GM13977 (cell line): ENCODE measurements around the gene ZFR2.
"Not testable (repeated sequence)": the region's sequence is repeated elsewhere in the genome, so short reads cannot be mapped to it uniquely, and the experiment has no call there.

Source experiments
- DNase-seq: peaks from one replicate; pipeline ENCODE4 v3.0.0; 2012; ENCODE audit warnings: low spot score
- in situ Hi-C: fragments of 300-500 bp; cut with MboI; formaldehyde crosslinking; loops from one replicate; pipeline ENCODE4 v1.12.0; 2022; ENCODE audit warnings: low sequenced_read_pairs, low pct_unique_long_range_greater_than_20kb, mixed read lengths, inconsistent platforms; ENCODE audit not compliant: unreplicated experiment
- TF ChIP-seq, protein P1 (sequence below): IDR thresholded peaks from 2 replicates; pipeline ENCODE4 v1.5.1; 2012; ENCODE audit warnings: mild to moderate bottlenecking, control low read depth; ENCODE audit not compliant: insufficient read depth; ENCODE audit errors: extremely low read depth, missing control alignments

ZFR2 gene

DNA sequence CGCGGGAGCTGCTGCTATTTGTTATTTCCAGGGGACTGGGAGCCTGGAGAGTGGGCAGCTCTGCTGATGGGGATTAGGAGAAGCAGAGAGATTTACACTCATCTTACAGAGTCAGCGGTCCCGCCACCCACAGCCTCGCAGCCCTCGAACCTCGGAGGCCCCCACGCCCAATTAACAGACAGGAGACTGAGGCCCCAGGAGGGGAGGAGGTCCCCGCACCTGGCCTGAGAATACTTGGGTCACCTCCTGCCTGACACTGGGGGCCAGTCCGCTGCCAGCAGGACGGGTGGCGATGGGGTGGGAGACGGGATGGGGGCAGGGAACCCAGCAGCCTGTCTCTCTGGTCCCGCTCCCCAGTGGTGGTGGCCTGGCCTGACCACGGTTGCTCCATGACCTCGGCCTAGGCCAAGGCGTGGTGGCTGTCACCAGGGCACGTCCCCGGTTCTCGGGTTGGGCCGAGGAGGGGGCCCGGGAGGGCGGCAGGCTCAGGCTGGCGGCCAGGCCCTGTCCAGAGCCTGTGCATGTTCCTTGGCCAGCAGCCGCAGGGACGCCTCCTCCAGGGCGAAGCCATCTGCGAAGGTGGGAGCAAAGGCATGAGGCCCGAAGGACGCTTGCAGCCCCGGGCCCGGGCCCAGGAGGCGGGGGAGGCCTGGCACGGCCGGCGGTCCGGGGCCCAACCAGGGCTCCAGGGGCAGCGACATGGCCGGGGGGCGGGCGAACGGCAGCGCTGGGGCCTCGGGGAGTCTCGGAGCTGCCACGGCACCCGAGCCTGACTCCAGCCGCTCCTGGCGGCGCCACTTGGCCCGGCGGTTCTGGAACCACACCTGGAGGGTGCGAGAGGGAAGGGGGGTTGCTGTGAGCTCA lies 98.5 kb downstream of the ZFR2 start:
- no peak for DNase-seq
- in situ Hi-C loops = no loop called here
- TF ChIP-seq, protein P1, sequence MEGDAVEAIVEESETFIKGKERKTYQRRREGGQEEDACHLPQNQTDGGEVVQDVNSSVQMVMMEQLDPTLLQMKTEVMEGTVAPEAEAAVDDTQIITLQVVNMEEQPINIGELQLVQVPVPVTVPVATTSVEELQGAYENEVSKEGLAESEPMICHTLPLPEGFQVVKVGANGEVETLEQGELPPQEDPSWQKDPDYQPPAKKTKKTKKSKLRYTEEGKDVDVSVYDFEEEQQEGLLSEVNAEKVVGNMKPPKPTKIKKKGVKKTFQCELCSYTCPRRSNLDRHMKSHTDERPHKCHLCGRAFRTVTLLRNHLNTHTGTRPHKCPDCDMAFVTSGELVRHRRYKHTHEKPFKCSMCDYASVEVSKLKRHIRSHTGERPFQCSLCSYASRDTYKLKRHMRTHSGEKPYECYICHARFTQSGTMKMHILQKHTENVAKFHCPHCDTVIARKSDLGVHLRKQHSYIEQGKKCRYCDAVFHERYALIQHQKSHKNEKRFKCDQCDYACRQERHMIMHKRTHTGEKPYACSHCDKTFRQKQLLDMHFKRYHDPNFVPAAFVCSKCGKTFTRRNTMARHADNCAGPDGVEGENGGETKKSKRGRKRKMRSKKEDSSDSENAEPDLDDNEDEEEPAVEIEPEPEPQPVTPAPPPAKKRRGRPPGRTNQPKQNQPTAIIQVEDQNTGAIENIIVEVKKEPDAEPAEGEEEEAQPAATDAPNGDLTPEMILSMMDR = no peak

DNA sequence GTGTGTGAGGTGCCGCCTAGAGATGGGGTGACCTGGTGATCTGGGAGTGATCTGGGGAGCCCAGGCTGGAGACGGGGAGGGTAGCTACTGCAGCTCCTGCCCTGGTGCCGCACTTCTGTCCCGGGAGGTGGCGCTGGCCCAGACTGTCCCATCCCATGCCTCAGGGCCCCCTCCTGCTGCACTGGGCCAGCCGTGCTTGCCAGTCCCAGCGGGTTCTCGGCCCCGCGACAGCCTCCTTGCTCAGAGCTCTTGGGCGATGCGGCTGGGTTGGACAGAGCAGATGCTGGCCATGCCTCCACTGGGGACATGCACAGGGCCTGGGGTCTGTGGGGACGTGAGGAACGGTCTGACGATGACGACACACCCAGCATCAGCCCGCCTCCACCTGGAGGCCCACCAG lies 99.3 kb downstream of the ZFR2 start:
- no peak for DNase-seq
- in situ Hi-C loops = no loop called here
- TF ChIP-seq, protein P1 = no peak

DNA sequence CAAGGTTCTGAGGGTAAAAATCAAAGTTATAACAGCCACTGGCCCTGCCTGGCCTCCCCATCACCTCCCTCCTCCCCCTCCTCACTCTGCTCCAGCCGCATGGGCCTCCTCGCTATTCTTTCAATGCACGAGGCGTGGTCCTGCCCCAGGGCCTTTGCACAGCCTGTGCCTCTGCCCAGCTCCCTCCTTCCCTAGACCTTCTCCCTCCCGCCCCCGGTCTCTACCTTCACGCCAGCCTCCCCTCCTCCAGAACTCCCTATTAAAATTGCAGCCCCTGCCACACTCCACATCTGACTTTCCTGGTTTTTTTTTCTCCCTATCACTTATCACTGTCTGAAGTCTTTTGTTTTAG lies 100.1 kb downstream of the ZFR2 start:
- in situ Hi-C loops = no loop called here
- no peak for DNase-seq
- TF ChIP-seq, protein P1 = no peak

DNA sequence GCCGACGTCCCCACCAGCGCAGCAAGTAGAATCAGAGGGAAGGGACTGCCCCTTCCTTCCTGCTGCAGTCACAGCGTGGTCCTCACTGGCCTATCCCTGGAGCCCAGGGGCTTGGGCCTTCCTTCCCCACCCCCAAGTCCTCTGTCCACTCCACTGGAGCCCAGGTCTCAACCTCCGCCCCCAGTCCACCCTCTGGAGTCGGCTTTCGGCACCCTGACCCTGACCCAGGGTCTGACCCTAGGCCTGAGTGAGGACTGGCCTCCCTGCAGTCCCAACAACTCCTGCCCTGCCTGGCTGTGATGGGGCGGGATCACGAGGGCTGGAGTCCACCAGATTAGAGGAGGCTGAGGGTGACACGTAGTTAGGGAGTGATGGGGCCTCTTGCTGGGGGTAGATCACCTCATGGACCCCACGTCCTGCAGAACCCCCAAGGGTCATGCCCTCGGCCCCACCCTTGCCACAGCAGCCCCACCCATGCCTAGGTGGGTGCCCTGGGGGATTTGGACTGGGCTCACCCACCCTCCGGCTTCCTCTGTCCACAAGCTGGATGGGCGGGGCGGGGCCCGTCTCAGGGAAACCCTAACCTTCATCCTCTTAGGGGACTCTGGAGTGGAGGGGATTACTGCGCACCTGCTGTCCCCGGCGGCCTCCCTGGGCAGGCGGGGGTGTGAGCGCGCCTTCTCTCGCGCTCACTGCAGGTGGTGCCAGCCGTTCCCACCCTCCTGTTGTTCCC lies 100.7 kb downstream of the ZFR2 start:
- in situ Hi-C loops = no loop called here
- no peak for DNase-seq
- TF ChIP-seq, protein P1 = no peak

DNA sequence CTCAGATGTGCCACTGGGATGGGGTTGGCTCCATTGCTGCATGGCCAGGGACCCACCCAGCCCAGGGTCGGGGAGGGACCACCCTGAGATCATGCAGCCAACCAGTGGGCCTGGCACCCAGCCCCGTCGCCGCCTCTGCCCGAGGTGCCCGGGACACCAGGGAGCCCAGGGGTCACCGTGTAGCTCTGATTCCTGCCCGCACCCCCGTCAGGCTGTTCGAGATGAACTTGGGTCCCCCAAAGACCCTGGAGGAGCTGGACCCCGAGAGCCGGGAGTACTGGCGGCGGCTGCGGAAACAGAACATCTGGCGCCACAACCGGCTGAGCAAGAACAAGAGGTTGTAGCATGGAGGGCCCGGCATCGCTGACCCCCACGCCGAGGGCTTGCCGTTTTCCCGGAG lies 101.8 kb downstream of the ZFR2 start:
- in situ Hi-C loops = no loop called here
- TF ChIP-seq, protein P1 = no peak
- no peak for DNase-seq

DNA sequence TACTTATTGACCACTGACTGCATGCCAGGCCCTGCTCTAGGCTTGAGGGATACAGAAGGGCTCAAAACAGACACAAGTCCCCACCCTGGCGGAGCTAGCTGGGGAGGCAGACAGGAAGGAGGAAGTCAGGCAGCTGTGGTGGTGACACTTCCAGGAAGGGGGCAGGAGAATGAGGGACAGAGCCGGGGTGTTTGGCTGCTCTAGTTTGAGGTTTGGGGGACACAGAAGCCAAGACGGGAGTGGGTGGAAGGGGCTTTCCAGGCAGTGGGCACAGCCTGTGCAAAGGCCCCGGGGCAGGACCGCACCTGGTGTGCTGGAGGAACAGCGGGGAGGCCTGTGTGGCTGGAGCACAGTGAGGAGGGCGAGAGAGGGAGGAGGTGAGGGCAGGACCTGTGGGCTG lies 102.3 kb downstream of the ZFR2 start:
- TF ChIP-seq, protein P1 = no peak
- in situ Hi-C loops = no loop called here
- no peak for DNase-seq

DNA sequence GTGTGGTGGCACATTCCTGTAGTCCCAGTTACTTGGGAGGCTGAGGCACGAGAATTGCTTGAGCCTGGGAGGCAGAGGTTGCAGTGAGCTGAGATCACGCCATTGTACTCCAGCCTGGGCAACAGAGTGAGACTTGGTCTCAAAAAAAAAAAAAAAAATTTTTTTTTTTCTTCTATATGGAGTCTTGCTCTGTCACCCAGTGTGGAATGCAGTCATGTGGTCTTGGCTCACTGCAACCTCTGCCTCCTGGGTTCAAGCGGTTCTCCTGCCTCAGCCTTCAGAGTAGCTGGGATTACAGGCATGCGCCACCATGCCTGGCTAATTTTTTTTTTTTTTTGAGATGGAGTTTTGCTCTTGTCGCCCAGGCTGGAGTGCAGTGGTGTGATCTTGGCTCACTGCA lies 103.1 kb downstream of the ZFR2 start:
- in situ Hi-C loops, DNase-seq: not testable (repeated sequence)
